ENCODE measurements around the gene CDKN3. TPM values are rescaled to one million over a fixed set of nuclear protein-coding genes. Genes with fewer than 3 reads are reported as not detected.
"Not testable (repeated sequence)": the region's sequence is repeated elsewhere in the genome, so short reads cannot be mapped to it uniquely, and the experiment has no call there.

Gene CDKN3
- polyA plus RNA-seq, 3 donors = 0.45 to 1.8 (median 0.65) TPM

DNA sequence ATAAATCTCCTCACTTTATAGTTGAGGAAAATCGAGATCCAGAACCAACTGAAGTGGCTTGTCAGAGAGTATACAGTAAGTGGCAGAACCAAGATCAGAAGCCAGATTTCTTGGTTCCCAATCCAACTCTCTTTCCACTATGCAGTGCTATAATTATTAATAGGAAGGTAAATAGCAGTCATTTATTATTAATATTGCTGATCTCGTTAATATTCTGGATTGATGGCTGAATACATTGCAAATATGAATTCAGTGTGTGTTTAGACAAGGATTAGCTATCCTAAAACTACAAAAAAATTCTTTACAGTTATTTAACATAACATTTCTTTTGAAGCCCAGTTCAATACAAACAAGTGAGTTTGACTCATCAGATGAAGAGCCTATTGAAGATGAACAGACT, 2.8 kb downstream of the CDKN3 start:
- Histone ChIP-seq H3K9ac (ENCODE audit: insufficient read depth, low read length, poor library complexity, severe bottlenecking) (no peak overlapping the region), H3K79me2 (ENCODE audit: insufficient read depth, low read length) (peaks cover 68% of the 10 kb centered on the region), H3K4me3 (replicated peaks in 1 of 3; ENCODE audit: low read depth in 2 of 3, low read length in 3 of 3) (no peak overlapping the region), H3K4me2 (replicated peaks; ENCODE audit: extremely low read depth, low read length, poor library complexity, severe bottlenecking) (no peak overlapping the region), H3K27me3 (ENCODE audit: control insufficient read depth in 2 of 2, insufficient read depth in 2 of 2, low read length in 2 of 2) (no peaks in the 10 kb centered on the region), H3K27ac (ENCODE audit: low read depth in 1 of 2, low read length in 2 of 2) (peak overlapping the region in 1 of 2 donors; percentile 34), H2AFZ (ENCODE audit: insufficient read depth, low read depth, low read length, poor library complexity, severe bottlenecking) (peak overlapping the region; percentile 9), H3K4me1 (ENCODE audit: control insufficient read depth in 1 of 2, insufficient read depth in 2 of 2, low read length in 2 of 2) (peaks cover 27 to 31% of the 10 kb centered on the region in 2 donors), H3K36me3 (replicated peaks in 1 of 2; ENCODE audit: control insufficient read depth in 1 of 2, insufficient read depth in 2 of 2, low read length in 2 of 2) (peaks cover 0 to 8% of the 10 kb centered on the region in 2 donors), H3K9me3 (replicated peaks in 1 of 2; ENCODE audit: control insufficient read depth in 1 of 2, insufficient read depth in 1 of 2, low read length in 2 of 2) (peaks cover 0 to 2% of the 10 kb centered on the region in 2 donors), H4K20me1 (ENCODE audit: insufficient read depth, low read length) (no peaks in the 10 kb centered on the region)
- Mint-ChIP-seq H3K9me3 (peaks cover 0 to 8% (median 2%) of the 10 kb centered on the region in 7 donors), H3K27ac (no peak overlapping the region), H3K4me3 (no peak overlapping the region), H3K36me3 (peaks cover 17 to 30% of the 10 kb centered on the region in 2 donors), H3K4me1 (peaks cover 25% of the 10 kb centered on the region), H3K27me3 (ENCODE audit: low read depth in 3 of 3) (peaks cover 0 to 2% (median 1%) of the 10 kb centered on the region in 3 donors)
- no peak for DNase-seq
- no peak for TF ChIP-seq CTCF (IDR thresholded peaks at IDR 0.05)
- intact Hi-C loops (cut with micrococcal nuclease) = loop anchor here (5.0 kb wide), 2 partner anchors 43 to 88 kb away; partner anchors contain the start of genes CNIH1 (in 2 of the 2) and GMFB (in 1 of the 2)
- WGBS (ENCODE audit: insufficient coverage) = no CpG with 5 or more reads among the region's 2 CpGs

DNA sequence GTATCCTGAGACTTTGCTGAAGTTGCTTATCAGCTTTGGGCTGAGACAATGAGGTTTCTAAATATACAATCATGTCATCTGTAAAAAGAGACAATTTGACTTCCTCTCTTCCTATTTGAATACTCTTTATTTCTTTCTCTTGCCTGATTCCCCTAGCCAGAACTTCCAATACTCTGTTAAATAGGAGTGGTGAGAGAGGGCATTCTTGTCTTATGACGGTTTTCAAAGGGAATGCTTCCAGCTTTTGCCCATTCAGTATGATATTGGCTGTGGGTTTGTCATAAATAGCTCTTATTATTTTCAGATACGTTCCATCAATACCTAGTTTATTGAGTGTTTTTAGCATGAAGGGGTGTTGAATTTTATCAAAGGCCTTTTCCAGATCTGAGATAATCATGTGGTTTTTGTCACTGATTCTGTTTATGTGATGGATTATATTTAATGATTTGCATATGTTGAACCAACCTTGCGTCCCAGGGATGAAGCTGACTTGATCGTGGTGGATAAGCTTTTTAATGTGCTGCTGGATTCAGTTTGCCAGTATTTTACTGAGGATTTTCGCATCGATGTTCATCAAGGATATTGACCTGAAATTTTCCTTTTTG, 6.7 kb downstream of the CDKN3 start:
- H3K36me3 Mint-ChIP-seq = peaks cover 49 to 66% of the 10 kb centered on the region in 2 donors
- H3K27me3 ChIP-seq (ENCODE audit: control insufficient read depth in 2 of 2, insufficient read depth in 2 of 2, low read length in 2 of 2); H3K4me2 ChIP-seq (replicated peaks; ENCODE audit: extremely low read depth, low read length, poor library complexity, severe bottlenecking); H3K9me3 ChIP-seq (replicated peaks in 1 of 2; ENCODE audit: control insufficient read depth in 1 of 2, insufficient read depth in 1 of 2, low read length in 2 of 2); H3K4me3 ChIP-seq (replicated peaks in 1 of 3; ENCODE audit: low read depth in 2 of 3, low read length in 3 of 3); H3K27ac ChIP-seq (ENCODE audit: low read depth in 1 of 2, low read length in 2 of 2); H4K20me1 ChIP-seq (ENCODE audit: insufficient read depth, low read length); H3K9me3 Mint-ChIP-seq; H3K4me3 Mint-ChIP-seq; H2AFZ ChIP-seq (ENCODE audit: insufficient read depth, low read depth, low read length, poor library complexity, severe bottlenecking); intact Hi-C loops (cut with micrococcal nuclease); H3K27me3 Mint-ChIP-seq (ENCODE audit: low read depth in 3 of 3); DNase-seq; H3K9ac ChIP-seq (ENCODE audit: insufficient read depth, low read length, poor library complexity, severe bottlenecking): not testable (repeated sequence)
- peaks cover 12% of the 10 kb centered on the region for H3K4me1 Mint-ChIP-seq
- peaks cover 60% of the 10 kb centered on the region for H3K79me2 ChIP-seq (ENCODE audit: insufficient read depth, low read length)
- 90% methylated on average over 2 of the region's 6 CpGs for WGBS (ENCODE audit: insufficient coverage)
- peaks cover 6 to 35% of the 10 kb centered on the region in 2 donors for H3K36me3 ChIP-seq (replicated peaks in 1 of 2; ENCODE audit: control insufficient read depth in 1 of 2, insufficient read depth in 2 of 2, low read length in 2 of 2)
- H3K27ac Mint-ChIP-seq = peak overlapping the region in 3 of 7 donors; percentile 46 to 60 (median 59)
- peaks cover 10 to 12% of the 10 kb centered on the region in 2 donors for H3K4me1 ChIP-seq (ENCODE audit: control insufficient read depth in 1 of 2, insufficient read depth in 2 of 2, low read length in 2 of 2)
